CD4-positive, CD25-positive, alpha-beta regulatory T cell (primary cell): ENCODE results near the gene GRAP2. TPM values are rescaled to one million over a fixed set of nuclear protein-coding genes. Genes with fewer than 3 reads are reported as not detected.

ENCODE experiments used
- ATAC-seq, 2 donors: fragments of 150-1000 bp; cut with Tn5 transposase; one replicate each; pipeline ENCODE4 v1.10.0; 2021; ENCODE audit warnings: low read depth in 2 of 2, moderate number of reproducible peaks in 2 of 2, moderate library complexity in 1 of 2
- DNase-seq, 3 donors: peaks; one replicate each; pipeline versions ENCODE4 v3.0.0 to v3.0.0-alpha.2; 2012 to 2022; ENCODE audit warnings: mixed read lengths in 1 of 3
- H3K27ac ChIP-seq: one replicate; pipeline ENCODE4 v1.7.0; 2013; ENCODE audit warnings: mild to moderate bottlenecking, low read length; ENCODE audit not compliant: insufficient read depth, poor library complexity, severe bottlenecking
- H3K27me3 ChIP-seq: one replicate; pipeline ENCODE4 v1.7.0; 2013; ENCODE audit warnings: low read length; ENCODE audit not compliant: control insufficient read depth, insufficient read depth
- H3K36me3 ChIP-seq: one replicate; pipeline ENCODE4 v1.7.0; 2013; ENCODE audit warnings: mild to moderate bottlenecking, low read length, moderate library complexity; ENCODE audit not compliant: control insufficient read depth, insufficient read depth
- H3K4me1 ChIP-seq: 2 replicates; pipeline ENCODE4 v1.7.0; 2013; ENCODE audit warnings: mild to moderate bottlenecking, low read length; ENCODE audit not compliant: insufficient read depth, control insufficient read depth, poor library complexity, severe bottlenecking
- H3K4me3 ChIP-seq: one replicate; pipeline ENCODE4 v1.7.0; 2013; ENCODE audit warnings: low read depth, mild to moderate bottlenecking, low read length, moderate library complexity
- H3K9me3 ChIP-seq, 2 experiments: 1 replicate in 1 of 2; 2 replicates in 1 of 2; pipeline ENCODE4 v1.7.0; 2013; ENCODE audit warnings: low read length in 2 of 2, mild to moderate bottlenecking in 1 of 2, moderate library complexity in 1 of 2; ENCODE audit not compliant: control insufficient read depth in 2 of 2
- H3K27ac Mint-ChIP-seq, 3 donors: one replicate each; pipeline ENCODE4 v1.8.0; 2020 to 2022; ENCODE audit warnings: mild to moderate bottlenecking in 3 of 3, mixed read lengths in 3 of 3, moderate library complexity in 2 of 3
- H3K27me3 Mint-ChIP-seq: one replicate; pipeline ENCODE4 v1.8.0; 2022; ENCODE audit warnings: mild to moderate bottlenecking, mixed read lengths
- H3K36me3 Mint-ChIP-seq: one replicate; pipeline ENCODE4 v1.8.0; 2020; ENCODE audit warnings: mixed read lengths
- H3K4me1 Mint-ChIP-seq, 4 donors: one replicate each; pipeline ENCODE4 v1.8.0; 2020 to 2022; ENCODE audit warnings: mixed read lengths in 4 of 4, mild to moderate bottlenecking in 1 of 4
- H3K4me3 Mint-ChIP-seq, 4 donors: one replicate each; pipeline ENCODE4 v1.8.0; 2020 to 2022; ENCODE audit warnings: mild to moderate bottlenecking in 4 of 4, mixed read lengths in 4 of 4, moderate library complexity in 3 of 4
- H3K9me3 Mint-ChIP-seq, 7 donors: one replicate each; pipeline ENCODE4 v1.8.0; 2020 to 2022; ENCODE audit warnings: mixed read lengths in 7 of 7, mild to moderate bottlenecking in 3 of 7, moderate library complexity in 2 of 7
- polyA plus RNA-seq, 4 donors: library from polyadenylated mRNA; unstranded; fragments of 300-500 nt; fragmentation: Illumina TruSeq; gene quantifications; one replicate each; pipeline ENCODE4 v1.2.3, GENCODE V29; 2021
- total RNA-seq: library from RNA; stranded (reverse); gene quantifications from one replicate; pipeline ENCODE4 v1.2.3, GENCODE V29; 2022

Gene GRAP2
- total and polyA plus RNA-seq, 5 donors from 2014 or later: 48.9 to 160 (median 55.3) TPM

DNA sequence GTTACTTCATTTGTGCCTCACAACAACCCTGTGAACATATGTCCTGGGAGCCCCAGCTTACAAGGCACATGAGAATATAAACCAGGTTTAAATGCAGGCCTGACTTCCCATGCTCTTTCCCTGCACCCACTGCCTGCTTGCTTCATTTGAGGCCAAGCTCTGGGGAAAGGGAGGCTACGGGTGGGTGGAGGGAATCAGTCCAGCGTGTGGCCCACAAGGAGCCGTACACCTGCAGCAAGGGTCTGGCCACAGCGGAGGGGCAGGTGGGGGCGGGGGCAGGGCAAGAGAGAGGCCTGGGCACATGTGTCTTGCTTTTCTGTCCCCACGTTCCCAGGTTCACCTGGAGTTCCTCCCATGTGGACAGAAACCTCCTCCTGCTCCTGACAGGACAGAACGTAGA lies 120.1 kb downstream of the GRAP2 start:
- no peaks in the 10 kb centered on the region for H3K36me3 Mint-ChIP-seq
- H3K4me3 ChIP-seq: no peak overlapping the region
- H3K36me3 ChIP-seq: no peaks in the 10 kb centered on the region
- peaks cover 4% of the 10 kb centered on the region for H3K4me1 ChIP-seq
- H3K9me3 ChIP-seq: no peaks in the 10 kb centered on the region
- peaks cover 0 to 5% (median 0%) of the 10 kb centered on the region in 4 donors for H3K4me1 Mint-ChIP-seq
- H3K27me3 Mint-ChIP-seq: peaks cover under 1% of the 10 kb centered on the region
- H3K4me3 Mint-ChIP-seq: no peak overlapping the region
- H3K9me3 Mint-ChIP-seq: no peaks in the 10 kb centered on the region
- H3K27me3 ChIP-seq: no peaks in the 10 kb centered on the region
- no peak for ATAC-seq
- no peak for DNase-seq
- H3K27ac ChIP-seq: no peak overlapping the region
- no peak overlapping the region for H3K27ac Mint-ChIP-seq

GRCh38 chr22:40021401-40022000 lies 120.6 kb downstream of the GRAP2 start:
- Histone ChIP-seq H3K27me3 (no peaks in the 10 kb centered on the region), H3K36me3 (no peaks in the 10 kb centered on the region), H3K4me1 (peaks cover 4% of the 10 kb centered on the region), H3K27ac (no peak overlapping the region), H3K4me3 (no peak overlapping the region), H3K9me3 (no peaks in the 10 kb centered on the region)
- Mint-ChIP-seq H3K9me3 (no peaks in the 10 kb centered on the region), H3K4me3 (no peak overlapping the region), H3K36me3 (no peaks in the 10 kb centered on the region), H3K4me1 (peaks cover 0 to 5% (median 0%) of the 10 kb centered on the region in 4 donors), H3K27ac (no peak overlapping the region), H3K27me3 (no peaks in the 10 kb centered on the region)
- no peak for ATAC-seq
- DNase-seq: no peak

DNA sequence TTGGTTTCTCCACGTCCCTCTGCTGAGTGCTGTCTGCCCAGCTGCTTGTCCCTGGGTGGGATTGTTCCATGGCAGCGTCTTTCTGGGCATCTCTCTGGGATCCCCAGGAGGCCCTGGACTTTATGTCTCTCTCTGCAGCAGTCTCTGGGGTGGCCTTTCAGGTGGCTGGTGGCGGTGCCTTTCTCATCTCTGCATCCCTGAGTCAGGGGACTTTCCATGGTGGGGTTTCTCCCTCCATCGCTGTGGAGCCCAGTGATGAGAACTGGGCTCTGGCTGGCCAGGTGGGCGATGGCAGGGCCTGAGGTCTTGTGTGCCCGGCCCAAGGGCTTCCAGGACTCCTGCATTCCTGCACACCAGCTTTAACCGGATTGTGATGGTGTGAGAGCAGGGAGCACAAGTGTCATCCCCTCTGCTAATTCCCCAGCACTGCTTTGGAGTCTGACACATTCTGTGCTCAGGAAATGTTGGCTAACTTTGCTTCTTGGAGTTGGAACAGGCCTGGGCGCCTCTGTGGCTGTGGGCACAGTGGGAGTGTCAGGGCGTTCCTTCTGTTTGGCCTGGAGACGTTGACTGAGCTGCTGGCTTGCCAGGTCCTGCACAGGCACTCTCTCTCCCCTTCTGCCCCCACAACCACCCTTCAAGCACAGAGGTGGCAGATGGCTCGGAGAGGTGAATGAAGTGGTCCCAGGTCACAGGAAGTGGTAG lies 121.8 kb downstream of the GRAP2 start:
- H3K27ac ChIP-seq: no peak overlapping the region
- no peaks in the 10 kb centered on the region for H3K9me3 ChIP-seq
- no peak overlapping the region for H3K4me3 ChIP-seq
- DNase-seq: no peak
- H3K4me1 ChIP-seq: peaks cover 4% of the 10 kb centered on the region
- no peaks in the 10 kb centered on the region for H3K36me3 ChIP-seq
- Mint-ChIP-seq H3K36me3 (no peaks in the 10 kb centered on the region), H3K4me1 (peaks cover 0 to 5% (median 2%) of the 10 kb centered on the region in 4 donors), H3K9me3 (no peaks in the 10 kb centered on the region), H3K4me3 (no peak overlapping the region), H3K27me3 (no peaks in the 10 kb centered on the region), H3K27ac (no peak overlapping the region)
- no peaks in the 10 kb centered on the region for H3K27me3 ChIP-seq
- no peak for ATAC-seq

Other genes starting within 250 kb of the GRAP2 start
- not detected for gene ENTHD1, start 7.3 kb upstream of the GRAP2 start, total RNA-seq
- under 1 TPM; 0.13 to 0.32 (median 0.18) TPM for gene ENTHD1, start 7.3 kb upstream of the GRAP2 start, polyA plus RNA-seq
- gene TMA7B, start 59.3 kb downstream of the GRAP2 start, total RNA-seq: 13.0 TPM
- 1 to 10 TPM in 3 of 4 donors, under 1 TPM in 1; 0.91 to 1.8 (median 1.5) TPM for gene TMA7B, start 59.3 kb downstream of the GRAP2 start, polyA plus RNA-seq
- 3.2 TPM for gene FAM83F, start 93.9 kb downstream of the GRAP2 start, total RNA-seq
- gene FAM83F, start 93.9 kb downstream of the GRAP2 start, polyA plus RNA-seq: under 1 TPM in 3 of 4 donors, not detected in 1; 0.01 to 0.05 (median 0.03) TPM